ENCODE data around the gene EAF2. TPM values are rescaled to one million over a fixed set of nuclear protein-coding genes. Genes with fewer than 3 reads are reported as not detected.

Gene EAF2
- total and polyA plus RNA-seq, 2 donors (not counting 3 experiments of a cell fraction or from before 2014, with no cell fraction given) = 0.63 to 1.5 TPM

DNA sequence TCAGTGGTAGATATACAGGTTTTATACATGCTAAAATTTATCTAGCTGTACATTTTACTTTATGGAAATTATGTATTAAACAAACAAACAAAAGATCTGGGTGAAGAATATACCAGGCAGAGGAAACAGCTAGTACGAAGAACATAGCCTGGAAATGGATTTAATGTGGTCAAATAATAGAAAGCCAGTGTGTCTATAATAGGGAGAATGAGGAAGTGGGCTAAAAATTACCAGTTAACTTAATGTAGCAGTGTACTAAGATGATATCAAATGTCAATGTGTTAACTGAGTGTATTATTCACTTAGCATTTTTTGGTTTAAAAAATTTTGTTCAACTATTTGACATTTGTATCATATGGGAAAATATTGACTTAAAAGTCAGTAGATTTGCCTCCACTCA, 36.4 kb downstream of the EAF2 start:
- intact Hi-C loops (cut with micrococcal nuclease) = no loop called here
- no peak overlapping the region for H3K27ac ChIP-seq (ENCODE audit: insufficient read depth, low read depth, low read length)
- POLR2A ChIA-PET = no interaction called here

More for the DNA sequence above, 36.4 kb downstream of the EAF2 start:
- no peak overlapping the region for H2AFZ ChIP-seq (ENCODE audit: low read depth, low read length)
- FAIRE-seq (no peak), DNase-seq (ENCODE audit: low read depth, low spot score) (no peak)
- no peaks in the 10 kb centered on the region for H4K20me1 ChIP-seq (replicated peaks; ENCODE audit: control insufficient read depth, extremely low read depth, insufficient read depth, low read length)
- TF ChIP-seq JUN (IDR thresholded peaks at IDR 0.05; ENCODE audit: borderline replicate concordance, insufficient read depth, insufficient read length, low read depth) = no peak
- TF ChIP-seq, protein P1, sequence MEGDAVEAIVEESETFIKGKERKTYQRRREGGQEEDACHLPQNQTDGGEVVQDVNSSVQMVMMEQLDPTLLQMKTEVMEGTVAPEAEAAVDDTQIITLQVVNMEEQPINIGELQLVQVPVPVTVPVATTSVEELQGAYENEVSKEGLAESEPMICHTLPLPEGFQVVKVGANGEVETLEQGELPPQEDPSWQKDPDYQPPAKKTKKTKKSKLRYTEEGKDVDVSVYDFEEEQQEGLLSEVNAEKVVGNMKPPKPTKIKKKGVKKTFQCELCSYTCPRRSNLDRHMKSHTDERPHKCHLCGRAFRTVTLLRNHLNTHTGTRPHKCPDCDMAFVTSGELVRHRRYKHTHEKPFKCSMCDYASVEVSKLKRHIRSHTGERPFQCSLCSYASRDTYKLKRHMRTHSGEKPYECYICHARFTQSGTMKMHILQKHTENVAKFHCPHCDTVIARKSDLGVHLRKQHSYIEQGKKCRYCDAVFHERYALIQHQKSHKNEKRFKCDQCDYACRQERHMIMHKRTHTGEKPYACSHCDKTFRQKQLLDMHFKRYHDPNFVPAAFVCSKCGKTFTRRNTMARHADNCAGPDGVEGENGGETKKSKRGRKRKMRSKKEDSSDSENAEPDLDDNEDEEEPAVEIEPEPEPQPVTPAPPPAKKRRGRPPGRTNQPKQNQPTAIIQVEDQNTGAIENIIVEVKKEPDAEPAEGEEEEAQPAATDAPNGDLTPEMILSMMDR (IDR thresholded peaks at IDR 0.05; ENCODE audit: extremely low read depth in 1 of 2, insufficient read depth in 1 of 2, low read depth in 1 of 2, low read length in 2 of 2) = no peak
- TF ChIP-seq MYC (IDR thresholded peaks at IDR 0.05; ENCODE audit: low read depth, low read length) = no peak
- TF ChIP-seq POLR2AphosphoS5 (IDR thresholded peaks at IDR 0.05; ENCODE audit: insufficient read depth, low read depth, low read length) = no peak
- TF ChIP-seq POLR2A (IDR thresholded peaks at IDR 0.05; ENCODE audit: low read depth, low read length) = no peak
- TF ChIP-seq GATA2 (IDR thresholded peaks at IDR 0.05; ENCODE audit: insufficient read depth, insufficient read length, low read depth, low read length) = no peak
- TF ChIP-seq, protein P2, sequence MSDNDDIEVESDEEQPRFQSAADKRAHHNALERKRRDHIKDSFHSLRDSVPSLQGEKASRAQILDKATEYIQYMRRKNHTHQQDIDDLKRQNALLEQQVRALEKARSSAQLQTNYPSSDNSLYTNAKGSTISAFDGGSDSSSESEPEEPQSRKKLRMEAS (IDR thresholded peaks at IDR 0.05; ENCODE audit: insufficient read depth, insufficient read length) = no peak
- no peak for TF ChIP-seq FOS (IDR thresholded peaks at IDR 0.05; ENCODE audit: borderline replicate concordance, insufficient read depth, low read length)
- TF ChIP-seq EZH2 (IDR thresholded peaks at IDR 0.05; ENCODE audit: borderline replicate concordance, low read depth, low read length, severe bottlenecking) = no peak
- H3K4me2 ChIP-seq (ENCODE audit: insufficient read depth, low read length) = no peak overlapping the region
- no peak overlapping the region for H3K4me3 ChIP-seq (replicated peaks in 1 of 3; ENCODE audit: insufficient read depth in 1 of 3, low read depth in 1 of 3, low read length in 3 of 3)
- no peaks in the 10 kb centered on the region for H3K9me1 ChIP-seq (replicated peaks; ENCODE audit: control insufficient read depth, extremely low read depth, insufficient read depth, low read length)
- H3K79me2 ChIP-seq (ENCODE audit: control insufficient read depth, insufficient read depth, low read length) = no peaks in the 10 kb centered on the region
- CTCF ChIA-PET = no interaction called here
- no peaks in the 10 kb centered on the region for H3K27me3 ChIP-seq (ENCODE audit: control insufficient read depth in 2 of 2, insufficient read depth in 2 of 2, low read length in 2 of 2)
- H3K9ac ChIP-seq (replicated peaks; ENCODE audit: extremely low read depth, insufficient read depth, low read length) = no peak overlapping the region
- no peaks in the 10 kb centered on the region for H3K9me3 ChIP-seq (replicated peaks; ENCODE audit: control insufficient read depth, insufficient read depth, low read length)
- no peaks in the 10 kb centered on the region for H3K36me3 ChIP-seq (ENCODE audit: control insufficient read depth in 2 of 2, extremely low read depth in 1 of 2, insufficient read depth in 2 of 2, low read length in 2 of 2)
- no TSS peak for BruUV-seq (replicated peaks)
- dilution Hi-C loops (cut with MboI; ENCODE audit: extremely low pct_ligation_motif_present, low sequenced_read_pairs) = no loop called here
- H3K4me1 ChIP-seq (ENCODE audit: control insufficient read depth, extremely low read depth, insufficient read depth, low read length) = no peaks in the 10 kb centered on the region
